Fibroblast of skin of right biceps (primary cell): ENCODE measurements around the gene CCDC159.

ENCODE experiments used
- DNase-seq: peaks from one replicate; pipeline ENCODE4 v3.0.0-alpha.2; 2013

CCDC159 gene

DNA sequence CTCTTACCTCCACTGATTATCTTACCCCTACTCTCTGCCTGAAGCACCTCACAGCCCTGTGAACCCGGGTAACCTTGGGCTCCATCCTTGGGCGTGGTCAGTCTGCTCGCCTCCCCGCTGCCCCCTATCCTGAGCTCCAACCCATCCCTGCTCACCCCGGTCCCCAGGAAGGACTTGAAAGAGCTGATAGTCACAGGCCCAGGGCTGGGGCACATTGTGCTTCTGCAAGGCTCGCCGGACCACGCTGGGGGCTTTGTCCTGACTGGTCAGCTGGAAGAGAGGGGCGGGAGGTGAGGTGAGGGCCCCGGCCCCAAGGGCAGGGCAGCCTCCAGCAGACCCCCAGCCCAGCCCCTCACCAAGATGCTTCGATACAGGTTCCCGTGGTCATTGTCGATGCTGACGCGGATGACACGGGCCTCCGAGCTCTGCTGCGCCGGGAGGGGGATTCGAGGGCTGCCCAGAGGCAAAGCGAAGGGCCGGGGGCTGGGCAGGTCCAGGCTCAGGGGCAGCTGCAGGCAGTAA lies 50.8 kb downstream of the CCDC159 start:
- no peak for DNase-seq

DNA sequence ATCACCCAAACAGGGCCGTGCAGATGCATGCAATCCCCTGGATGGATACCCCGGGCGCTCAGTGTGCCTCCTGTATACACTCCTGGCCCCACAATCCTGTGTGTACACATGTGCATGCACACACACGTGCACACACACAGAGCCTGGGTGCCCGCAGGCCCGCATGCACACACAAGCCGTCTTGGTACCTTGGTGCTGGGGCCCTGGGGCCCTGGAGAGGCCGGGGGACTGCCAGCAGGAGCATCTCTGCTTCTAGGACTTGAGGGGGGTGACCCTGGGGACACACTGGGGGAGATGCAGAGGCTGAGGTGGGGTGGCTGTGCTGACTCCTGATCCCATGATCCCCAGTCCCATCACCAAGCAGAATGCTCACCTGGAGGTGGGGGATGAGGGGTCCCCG lies 53.3 kb downstream of the CCDC159 start:
- no peak for DNase-seq

DNA sequence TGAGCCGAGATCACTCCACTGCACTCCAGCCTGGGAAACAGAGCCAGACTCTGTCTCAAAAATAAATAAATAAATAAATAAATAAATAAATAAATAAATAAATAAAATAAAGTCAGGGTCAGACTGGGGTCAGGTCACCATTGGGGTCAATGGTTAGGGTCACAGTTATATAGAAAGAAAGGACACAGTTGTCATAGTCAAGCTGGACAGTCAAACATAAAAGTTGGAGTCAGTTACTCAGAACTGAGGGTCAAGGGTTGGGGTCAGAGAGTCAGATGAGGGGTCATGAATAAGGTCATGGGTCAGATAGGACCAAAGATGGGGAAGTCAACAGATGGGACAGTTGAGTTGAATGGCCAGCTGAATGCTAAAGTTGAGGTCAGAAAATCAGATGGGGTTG lies 54.5 kb downstream of the CCDC159 start:
- peak; percentile 5 for DNase-seq

DNA sequence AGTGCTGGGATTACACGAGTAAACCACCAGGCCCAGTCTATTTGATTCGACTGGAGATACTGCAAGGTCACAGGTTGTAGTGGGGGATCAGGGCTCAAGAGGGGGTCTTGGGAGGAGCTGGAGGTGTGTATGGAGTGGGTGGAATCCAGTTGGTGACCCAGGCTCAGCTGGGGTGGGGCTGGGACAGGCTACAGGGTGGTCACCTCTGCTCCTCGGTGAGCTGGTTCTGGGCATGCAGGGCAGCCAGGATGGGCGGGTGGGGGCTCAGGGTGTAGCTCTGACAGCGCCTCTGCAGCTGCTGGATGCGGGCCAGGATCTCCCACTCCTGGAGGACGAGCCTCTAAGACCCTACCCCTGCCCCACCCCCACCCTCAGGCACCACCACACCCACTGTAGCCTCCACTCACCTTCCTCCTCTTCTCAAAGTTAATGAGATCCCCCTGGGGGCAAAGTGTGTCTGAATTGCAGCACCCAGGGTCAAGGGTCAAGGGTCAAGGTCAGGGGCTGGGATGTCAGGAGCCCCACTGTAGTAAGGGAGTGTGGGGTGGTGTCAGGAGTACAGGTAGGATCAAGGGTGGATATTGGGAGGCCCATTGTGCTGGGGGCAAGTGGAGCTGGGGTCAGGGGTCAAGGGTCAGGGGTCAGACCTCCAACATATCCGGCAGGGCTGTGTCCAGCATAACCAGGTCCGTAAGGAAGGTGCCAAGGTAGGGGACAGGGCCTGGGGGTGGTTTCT lies 55.7 kb downstream of the CCDC159 start:
- DNase-seq = no peak
